Neural crest cell (in vitro differentiated cells): ENCODE data around the gene RPS3. TPM values are rescaled to one million over a fixed set of nuclear protein-coding genes. Genes with fewer than 3 reads are reported as not detected.

Experiments
- DNase-seq: peaks from one replicate; pipeline ENCODE4 v3.0.0; 2021; ENCODE audit warnings: low read depth, mixed read lengths, low spot score
- H3K27ac Mint-ChIP-seq: one replicate; pipeline ENCODE4 v1.8.0; 2021; ENCODE audit warnings: mild to moderate bottlenecking, mixed read lengths; ENCODE audit not compliant: unreplicated experiment
- H3K27me3 Mint-ChIP-seq: 2 replicates; pipeline ENCODE4 v1.8.0; 2021; ENCODE audit warnings: low read depth, mild to moderate bottlenecking, mixed read lengths
- H3K36me3 Mint-ChIP-seq: 2 replicates; pipeline ENCODE4 v1.8.0; 2021; ENCODE audit warnings: low read depth, mild to moderate bottlenecking, mixed read lengths
- H3K4me1 Mint-ChIP-seq: 2 replicates; pipeline ENCODE4 v1.8.0; 2021; ENCODE audit warnings: mixed read lengths
- H3K4me3 Mint-ChIP-seq: one replicate; pipeline ENCODE4 v1.8.0; 2021; ENCODE audit warnings: mild to moderate bottlenecking, mixed read lengths
- H3K9me3 Mint-ChIP-seq: 2 replicates; pipeline ENCODE4 v1.8.0; 2021; ENCODE audit warnings: mixed read lengths
- CTCF ChIP-seq: fragments of 200-600 bp; sonication (generic); conservative IDR thresholded peaks from 2 replicates; pipeline ENCODE4 v1.5.0; 2021; ENCODE audit warnings: antibody characterized with exemption, mild to moderate bottlenecking
- total RNA-seq: library from RNA; stranded (reverse); gene quantifications from 2 replicates; pipeline ENCODE4 v1.2.1, GENCODE V29; 2021

RPS3 gene
- total RNA-seq, 1 donor from 2014 or later: 3,664 TPM

- Mint-ChIP-seq H3K4me1 (no peaks in the 10 kb centered on the region), H3K9me3 (no peaks in the 10 kb centered on the region), H3K36me3 (no peaks in the 10 kb centered on the region), H3K27me3 (no peaks in the 10 kb centered on the region), H3K27ac (no peak overlapping the region), H3K4me3 (no peak overlapping the region)
- DNase-seq: no peak
- TF ChIP-seq CTCF: no peak
Measured at GRCh38 chr11:75453916-75454655, 54.8 kb downstream of the RPS3 start.

- Mint-ChIP-seq H3K36me3 (no peaks in the 10 kb centered on the region), H3K4me3 (no peak overlapping the region), H3K27me3 (no peaks in the 10 kb centered on the region), H3K4me1 (no peaks in the 10 kb centered on the region), H3K27ac (no peak overlapping the region), H3K9me3 (no peaks in the 10 kb centered on the region)
- TF ChIP-seq CTCF: no peak
- DNase-seq: no peak
Measured at GRCh38 chr11:75454987-75455386, 55.7 kb downstream of the RPS3 start.

Other genes starting within 250 kb of the RPS3 start
- gene SLCO2B1, start 248.4 kb upstream of the RPS3 start, total RNA-seq: not detected in 2 replicates
- 0.19 and 0.27 TPM in 2 replicates for gene TPBGL, start 158.7 kb upstream of the RPS3 start, total RNA-seq
- gene ARRB1, start 47.9 kb upstream of the RPS3 start, total RNA-seq: 53.8 and 56.5 TPM in 2 replicates
- 9.4 and 11.6 TPM in 2 replicates for gene KLHL35, start 33.7 kb downstream of the RPS3 start, total RNA-seq
- gene GDPD5, start 126.4 kb downstream of the RPS3 start, total RNA-seq: 13.3 and 15.4 TPM in 2 replicates
- 179 and 191 TPM in 2 replicates for gene SERPINH1, start 162.7 kb downstream of the RPS3 start, total RNA-seq